EL (cell line): ENCODE data around the gene CAGE1.

Source experiments
- DNase-seq: peaks from one replicate; pipeline ENCODE4 v3.0.0-alpha.2; 2016

CAGE1 gene

DNA sequence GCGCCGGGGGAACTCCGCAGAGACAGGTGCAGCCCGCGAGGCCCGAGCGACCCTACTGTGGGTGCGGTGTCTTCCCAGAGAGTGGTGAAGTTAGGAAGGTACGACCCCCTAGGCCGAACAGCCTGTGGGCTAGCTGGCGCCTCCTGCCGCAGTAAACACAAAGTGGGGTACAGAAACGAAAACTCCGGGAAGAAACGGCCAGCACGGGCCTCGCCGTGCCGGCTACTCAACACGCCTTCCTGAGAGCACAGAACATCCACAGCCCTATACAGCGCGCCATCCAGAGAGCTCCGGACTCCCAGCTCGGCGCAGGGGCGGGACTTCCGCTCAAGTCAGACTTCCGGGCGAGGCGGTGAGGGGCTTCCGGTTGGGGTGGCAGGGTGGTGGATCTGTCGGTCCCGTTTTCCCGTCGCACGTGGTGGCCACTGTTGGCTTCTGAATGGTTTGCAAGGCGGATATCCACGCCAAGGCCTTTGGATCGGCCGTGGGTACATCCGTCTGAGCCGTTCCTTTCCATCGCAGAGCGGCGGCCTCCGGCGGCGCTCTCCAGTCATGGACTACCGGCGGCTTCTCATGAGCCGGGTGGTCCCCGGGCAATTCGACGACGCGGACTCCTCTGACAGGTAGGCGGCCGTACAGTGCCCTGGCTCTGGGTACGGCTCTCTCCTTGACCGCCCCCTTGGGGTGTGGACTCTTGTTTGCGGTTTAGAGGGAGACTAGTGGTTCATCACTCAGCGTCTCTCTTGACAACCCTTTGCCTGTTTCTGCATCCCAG, at the start of gene CAGE1, which contains the start of gene RIOK1:
Gene CAGE1, minus strand, starts transcription at position 292 of the 775 bp plus-strand sequence. CDS start 2,569 bp downstream, outside the sequence.
Gene RIOK1, plus strand, starts transcription at position 358 of the 775 bp plus-strand sequence. Its CDS starts 195 bp downstream, at position 553.
- DNase-seq = peak; percentile 97

DNA sequence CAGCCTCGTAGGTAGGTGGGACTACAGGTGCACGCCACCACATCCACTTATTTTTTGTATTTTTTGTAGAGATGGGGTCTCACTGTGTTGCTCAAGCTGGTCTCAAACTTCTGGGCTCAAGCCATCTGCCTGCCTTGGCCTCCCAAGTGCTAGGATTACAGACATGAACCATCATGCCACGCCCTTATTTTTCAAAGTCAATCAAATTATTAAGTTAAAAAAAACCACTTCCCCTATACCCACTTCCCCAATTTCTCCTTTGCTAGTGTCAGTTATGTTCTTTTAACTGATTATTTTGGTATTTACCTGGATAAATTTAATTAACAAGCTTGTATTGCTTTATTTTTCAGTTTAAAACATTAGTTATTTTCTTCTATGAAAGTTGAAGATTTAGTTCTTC, 49.7 kb upstream of the CAGE1 start:
- DNase-seq = no peak

DNA sequence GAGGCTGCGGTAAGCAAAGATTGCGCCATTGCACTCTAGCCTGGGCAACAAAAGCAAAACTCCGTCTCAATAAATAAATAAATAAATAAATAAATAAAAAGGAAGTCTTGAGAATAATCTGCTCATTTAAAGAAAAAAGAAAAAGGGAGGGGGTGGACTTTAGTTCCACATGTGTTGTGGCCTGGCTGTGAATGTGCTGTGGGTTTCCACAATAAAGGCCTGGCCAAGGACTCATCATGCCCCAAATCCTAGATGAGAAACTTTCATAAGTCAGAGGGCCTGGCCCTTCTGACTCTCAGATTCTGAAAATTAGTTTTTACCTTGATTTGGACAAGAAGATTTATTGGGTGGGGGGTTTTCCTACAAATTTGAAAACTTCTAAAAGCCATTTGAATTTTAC, 48.5 kb upstream of the CAGE1 start:
- no peak for DNase-seq

DNA sequence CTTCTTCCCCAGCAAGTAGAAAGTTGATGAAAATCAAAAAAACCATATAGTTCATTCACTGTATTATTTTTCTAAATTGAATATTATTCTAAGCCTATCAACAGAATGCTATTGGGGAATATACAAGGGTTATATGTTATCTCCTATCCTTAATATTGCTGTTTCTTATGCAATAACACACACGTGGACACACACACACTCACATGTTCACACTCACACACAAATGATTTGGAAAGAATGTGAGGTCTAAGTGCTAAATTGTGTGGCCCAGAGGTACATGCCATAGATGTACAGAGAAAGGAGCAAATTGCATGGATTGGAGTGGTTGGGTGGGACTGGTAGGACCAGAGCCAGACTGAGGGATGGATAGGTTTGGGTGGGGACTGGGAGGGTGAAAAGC, 45.1 kb upstream of the CAGE1 start:
- DNase-seq = no peak

DNA sequence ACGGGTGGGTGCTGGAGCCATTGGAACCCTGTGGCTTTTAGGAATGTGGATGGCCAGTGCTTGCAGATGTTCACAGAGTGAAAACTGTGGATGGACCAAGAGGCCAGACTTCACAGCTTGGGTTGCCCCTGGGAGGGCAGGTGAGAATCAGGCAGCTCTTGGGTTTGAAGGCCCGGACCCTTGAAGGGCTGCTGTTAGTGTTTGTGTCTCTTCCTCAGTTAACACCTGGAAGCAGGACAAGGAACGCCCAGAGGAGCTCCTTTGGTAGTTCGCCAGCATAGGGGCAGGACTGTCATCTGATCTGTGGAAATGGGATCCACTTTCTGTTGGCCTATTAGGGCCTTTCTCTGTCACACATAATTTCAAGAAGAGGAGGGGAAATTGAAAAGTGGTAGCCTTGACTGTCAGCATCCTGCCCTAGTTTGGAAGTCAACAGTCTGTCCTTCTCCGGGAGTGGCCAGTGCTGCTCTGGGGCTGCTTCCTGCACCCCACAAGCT, 43.6 kb upstream of the CAGE1 start:
- DNase-seq = no peak

DNA sequence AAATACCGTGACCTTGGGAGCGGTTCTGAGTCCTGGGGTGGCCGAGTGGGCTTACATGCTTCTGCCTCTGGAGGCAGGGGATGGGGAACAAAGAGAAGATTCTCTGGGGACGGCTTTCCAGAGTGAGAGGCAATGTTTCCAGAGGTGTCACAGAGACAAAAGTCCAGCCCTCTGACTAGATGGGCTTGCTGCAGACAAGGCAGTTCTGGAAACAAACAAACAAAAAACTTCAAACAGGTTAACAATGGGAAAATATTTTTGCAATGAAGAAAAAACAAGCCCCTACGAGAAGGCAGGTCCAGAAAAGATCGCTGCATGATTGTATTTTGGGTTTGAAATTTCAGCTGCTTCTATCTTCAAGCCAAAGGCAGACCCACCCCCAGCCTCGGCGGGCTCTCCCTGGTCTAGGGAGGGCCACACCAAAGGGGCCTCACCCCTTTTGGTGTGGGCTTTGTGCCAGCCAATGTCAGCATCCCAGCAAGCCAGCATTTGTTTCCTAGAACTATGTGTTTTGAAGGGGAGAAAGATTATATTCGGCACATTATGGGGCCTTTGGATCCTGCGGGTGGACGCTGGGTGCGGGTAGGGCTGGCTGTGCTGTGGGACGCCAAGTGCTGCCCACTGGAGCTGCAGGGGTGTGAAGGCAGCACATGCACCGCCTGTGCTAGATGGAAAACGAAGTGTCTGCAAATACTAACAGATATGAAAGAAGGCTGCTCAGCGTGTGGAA, 43.0 kb upstream of the CAGE1 start:
- no peak for DNase-seq

DNA sequence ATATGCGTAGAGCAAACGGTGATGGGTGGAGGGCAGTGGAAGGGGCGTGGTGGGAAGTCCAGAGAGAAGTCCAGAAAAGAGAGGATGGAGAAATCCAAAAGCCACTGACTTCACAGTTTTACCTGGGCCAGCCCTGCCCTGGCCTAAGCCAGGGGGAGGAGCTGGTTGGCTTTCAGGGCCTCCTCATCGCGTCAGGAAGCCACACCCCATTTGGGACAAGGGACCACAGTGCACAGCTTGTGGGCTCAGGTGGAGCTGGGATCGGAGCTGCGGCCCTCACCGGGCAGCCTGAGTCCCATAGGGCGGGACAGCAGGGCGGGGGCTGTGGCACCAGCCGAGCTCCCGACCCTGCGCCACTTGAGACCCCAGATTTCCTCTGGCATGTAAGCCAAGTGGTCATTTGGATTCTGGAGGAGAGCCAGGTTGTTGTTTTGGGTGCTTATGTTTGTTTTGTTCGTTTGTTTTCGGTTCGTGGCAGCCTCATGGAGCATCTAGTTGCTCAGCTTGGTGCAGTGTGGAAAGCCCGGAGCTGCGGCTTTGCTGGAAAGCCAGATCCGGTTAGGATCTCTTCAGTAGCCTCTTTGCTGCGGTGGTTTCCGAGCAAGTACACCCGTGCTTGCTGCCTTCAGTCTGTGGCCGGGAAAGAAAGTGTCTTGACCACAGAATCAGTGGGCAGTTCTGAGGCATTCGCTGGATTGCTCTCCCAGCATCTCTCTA, 42.3 kb upstream of the CAGE1 start:
- DNase-seq = no peak

DNA sequence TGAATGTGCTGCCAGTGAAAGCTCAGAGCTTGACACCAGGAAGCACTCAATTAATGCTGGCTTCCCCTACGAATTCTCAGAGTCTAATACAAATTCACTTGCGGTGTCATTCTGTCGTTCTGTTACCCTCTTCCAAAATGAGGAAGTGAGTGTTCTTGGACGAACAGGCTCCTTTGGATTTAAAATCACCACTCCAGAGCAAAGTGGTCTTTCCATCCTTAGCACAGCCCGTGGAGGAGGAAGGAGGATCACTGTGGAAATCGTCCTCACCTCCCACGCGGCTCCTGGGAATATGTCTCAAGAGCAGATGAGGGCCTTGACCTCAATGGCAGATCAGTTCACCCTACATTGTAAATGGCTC, 41.8 kb upstream of the CAGE1 start:
- DNase-seq = no peak

DNA sequence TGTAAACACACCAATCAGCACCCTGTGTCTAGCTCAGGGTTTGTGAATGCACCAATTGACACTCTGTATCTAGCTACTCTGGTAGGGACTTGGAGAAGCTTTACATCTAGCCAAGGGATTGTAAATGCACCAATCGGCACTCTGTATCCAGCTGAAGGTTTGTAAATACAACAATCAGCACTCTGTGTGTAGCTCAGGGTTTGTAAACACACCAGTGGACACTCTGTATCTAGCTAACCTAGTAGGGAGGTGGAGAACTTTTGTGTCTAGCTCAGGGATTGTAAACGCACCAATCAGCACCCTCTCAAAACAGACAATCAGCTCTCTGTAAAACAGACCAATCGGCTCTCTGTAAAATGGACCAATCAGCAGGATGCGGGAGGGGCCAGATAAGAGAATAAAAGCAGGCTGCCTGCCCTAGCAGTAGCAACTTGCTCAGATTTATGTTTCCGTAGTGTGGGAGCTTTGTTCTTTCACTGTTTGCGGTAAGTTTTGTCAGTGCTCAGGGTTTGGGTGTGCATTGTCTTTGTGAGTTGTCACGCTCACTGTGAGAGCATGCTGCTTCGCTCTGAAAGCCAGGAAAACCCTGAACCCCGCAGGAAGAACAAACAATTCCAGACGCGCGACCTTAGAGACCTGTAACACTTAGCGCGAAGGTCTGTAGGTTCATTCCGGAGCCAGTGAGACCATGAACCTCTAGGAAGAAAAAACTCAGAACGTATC, 37.1 kb upstream of the CAGE1 start:
- no peak for DNase-seq

DNA sequence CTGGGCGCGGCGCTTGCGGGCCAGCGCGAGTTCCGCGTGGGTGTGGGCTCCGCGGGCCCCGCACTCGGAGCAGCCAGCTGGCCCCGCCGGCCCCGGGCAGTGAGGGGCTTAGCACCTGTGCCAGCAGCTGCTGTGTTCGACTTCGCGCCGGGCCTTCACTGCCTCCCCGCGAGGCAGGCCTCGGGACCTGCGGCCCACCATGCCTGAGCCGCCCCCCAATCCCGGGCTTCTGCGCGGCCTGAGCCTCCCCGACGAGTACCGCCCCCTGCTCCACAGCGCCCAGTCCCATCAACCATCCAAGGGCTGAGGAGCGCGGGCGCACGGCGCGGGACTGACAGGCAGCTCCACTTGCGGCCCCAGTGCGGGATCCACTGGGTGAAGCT, 36.3 kb upstream of the CAGE1 start:
- no peak for DNase-seq

DNA sequence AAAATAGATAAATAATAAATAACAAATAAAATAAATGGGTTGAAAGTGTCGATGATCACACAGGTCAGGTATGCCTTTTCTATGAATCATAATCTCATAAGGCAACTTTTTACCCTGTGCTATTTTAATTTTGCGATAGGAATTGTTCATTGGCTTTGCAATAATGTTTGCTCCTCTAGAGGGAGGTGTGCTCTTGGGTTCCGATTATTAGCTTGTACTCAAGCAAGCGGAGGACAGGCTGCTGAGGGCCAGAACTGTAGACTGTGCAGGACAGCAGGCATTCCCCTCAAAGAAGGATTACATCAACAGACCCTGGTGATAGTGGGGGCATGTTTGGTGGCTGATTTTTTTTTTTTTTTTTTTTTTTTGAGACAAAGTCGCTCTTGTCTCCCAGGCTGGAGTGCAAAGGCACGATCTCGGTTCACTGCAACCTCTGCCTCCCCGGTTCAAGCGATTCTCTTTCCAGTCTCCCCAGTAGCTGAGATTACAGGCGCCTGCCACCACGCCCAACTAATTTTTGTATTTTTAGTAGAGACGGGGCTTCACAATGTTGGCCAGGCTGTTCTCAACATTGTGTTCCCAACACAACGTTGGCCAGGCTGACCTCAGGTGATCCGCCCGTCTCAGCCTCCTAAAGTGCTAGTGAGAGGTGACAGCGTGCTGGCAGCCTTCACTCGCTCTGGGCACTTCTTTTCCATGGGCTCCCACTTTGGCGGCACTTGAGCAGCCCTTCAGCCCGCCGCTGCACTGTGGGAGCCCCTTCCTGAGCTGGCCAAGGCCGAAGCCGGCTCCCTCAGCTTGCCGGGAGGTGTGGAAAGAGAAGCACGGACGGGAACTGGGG, 35.6 kb upstream of the CAGE1 start:
- peak; percentile 43 for DNase-seq

DNA sequence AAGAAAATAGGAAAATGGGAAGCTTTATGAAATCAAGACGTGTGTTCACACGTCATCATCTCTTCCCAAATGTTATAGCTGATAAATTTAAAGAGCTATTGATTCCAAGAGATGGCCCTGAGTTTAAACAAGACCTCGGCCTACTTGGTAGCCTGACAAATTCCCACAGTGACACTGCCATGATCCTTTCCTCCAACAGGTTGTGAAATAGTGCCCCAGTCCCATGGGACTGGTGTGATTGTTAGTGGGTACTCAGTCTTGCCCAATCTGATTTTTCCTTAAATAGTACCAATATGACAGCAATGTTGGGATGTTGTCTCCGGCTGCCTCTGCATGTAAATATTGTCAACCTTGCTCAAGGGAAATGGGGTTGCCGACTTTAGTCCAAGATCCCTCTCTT, 34.5 kb upstream of the CAGE1 start:
- DNase-seq = no peak

DNA sequence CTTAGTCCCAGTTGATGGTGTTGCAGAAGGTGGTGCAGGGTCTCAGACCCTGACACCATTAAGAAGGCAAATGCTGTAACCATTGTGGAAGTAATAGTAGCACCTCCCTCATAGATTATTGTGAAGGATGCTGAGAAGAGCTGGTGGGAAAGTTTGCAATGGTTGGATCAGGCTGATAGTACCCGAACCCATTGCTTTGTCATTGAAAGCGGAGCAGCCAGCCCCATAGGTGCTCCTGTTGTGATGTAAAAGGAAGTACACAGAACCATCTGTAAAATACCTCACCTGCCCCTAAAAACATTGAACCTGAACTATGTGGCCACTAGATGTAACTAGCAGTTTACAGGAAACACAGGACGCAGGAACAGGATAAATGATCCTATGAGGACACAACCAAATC, 31.5 kb upstream of the CAGE1 start:
- no peak for DNase-seq

DNA sequence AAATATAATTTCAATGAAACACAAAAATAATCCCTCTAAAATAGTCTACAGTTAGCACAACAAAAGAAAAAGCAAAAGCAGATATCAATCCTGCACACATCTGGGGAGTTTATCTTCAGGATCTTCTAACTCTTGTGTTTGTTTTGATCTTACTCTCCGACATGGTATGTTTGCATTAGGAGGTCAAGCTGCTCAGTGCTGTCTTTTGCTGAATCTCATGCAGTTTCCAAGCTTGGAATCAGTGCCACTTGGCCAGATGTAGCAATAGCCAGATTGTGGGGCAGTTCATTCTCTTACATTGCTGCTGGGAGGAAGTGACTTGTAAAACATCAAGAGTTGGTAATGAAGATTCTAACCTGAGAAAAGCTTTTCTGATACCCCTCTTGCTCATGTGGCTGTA, 29.5 kb upstream of the CAGE1 start:
- no peak for DNase-seq

DNA sequence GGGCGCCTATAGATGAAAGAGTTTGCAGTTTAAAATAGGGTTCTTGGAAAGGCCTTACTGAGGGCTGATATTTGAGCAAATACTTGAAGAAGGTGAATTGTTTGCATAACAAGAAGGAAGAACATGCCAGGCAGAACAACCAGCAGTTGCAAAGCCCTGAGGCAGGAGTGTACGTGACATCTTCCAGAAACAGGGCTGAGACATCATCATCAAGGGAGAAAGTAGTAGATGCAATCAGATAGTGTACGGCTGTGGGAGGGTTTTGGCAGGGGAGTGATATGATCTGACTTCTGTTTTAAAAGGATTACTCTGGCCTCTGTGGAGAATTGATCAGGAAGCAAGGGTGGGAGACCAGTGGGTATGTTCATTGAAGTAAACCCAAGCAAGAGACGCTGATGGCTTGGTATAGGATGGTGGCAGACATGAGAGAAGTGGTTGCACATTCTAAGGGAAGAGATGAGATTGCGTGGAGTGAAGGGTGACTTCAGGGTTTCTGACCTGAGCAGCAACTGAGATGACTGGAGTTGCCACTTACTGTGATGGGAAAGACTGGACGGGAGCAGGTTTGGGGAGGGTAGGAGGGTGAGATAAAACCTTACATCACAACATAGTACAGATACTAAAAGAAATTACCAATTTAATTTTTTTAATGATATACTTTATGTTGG, 28.8 kb upstream of the CAGE1 start:
- DNase-seq = peak; percentile 13

DNA sequence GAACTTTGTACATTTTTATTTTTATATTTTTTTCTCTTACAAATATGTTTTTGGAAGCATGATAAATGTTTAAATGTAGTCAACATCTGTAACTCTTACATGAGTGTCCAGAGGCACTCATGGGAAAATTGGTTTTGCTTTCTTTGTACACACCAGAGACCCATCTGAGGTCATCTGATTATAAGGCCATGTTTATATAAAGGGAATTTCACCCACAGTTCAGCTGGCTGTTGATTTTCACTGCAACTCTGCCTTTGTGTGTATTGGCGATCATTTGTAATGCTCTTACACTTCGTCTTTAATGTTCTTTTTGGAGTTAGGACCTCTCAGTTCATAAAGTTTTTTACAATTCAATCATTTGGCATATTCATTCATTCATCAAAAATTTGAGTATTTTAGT, 28.1 kb upstream of the CAGE1 start:
- no peak for DNase-seq

DNA sequence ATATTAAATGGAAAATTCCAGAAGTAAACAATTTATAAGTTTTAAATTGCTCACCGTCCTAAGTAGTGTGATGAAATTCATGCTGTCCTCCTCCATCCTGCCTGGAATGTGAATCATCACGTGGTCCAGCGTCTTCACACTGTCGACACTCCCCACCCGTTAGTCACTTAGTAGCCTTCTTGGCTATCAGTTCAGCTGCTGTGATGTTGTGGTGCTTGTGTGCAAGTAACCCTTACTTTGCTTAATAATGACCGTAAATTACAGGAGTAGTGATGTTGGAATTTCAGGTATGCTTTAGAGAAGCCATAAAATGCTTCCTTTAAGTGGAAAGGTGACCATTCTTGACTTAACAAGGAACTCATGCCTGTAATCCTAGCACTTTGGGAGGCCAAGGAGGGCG, 25.3 kb upstream of the CAGE1 start:
- DNase-seq = peak; percentile 78

DNA sequence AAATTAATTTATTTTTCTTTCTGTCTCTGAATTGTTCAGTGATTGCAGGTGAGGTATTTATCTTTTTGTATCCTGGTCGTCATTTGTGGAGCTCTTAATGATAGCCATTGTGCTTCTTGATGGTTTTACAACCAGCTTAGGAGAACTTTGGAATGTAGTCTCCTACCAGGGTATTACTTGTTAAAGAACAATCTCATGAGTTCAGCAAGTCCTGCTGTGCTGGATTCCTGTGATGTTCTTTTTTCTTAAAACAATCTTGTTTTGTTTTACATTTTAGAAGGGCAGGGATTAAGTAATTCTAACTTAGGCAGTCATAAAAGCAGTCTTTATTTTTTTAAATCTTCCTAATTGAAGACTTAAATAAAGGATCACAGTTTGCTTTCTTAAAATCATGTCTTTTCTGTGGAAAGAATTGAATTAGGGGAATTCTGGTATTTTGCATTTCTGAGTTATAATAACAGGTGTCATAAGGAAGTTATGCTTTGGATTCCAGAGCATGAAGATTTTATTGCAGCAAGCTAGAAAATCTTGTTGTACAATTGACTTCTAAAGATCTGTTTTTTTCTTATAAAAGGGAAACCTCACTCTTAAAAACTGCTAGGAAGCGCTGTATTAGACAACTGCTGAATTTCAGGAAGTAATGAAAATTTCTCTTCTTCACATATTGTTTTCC, 23.7 kb upstream of the CAGE1 start:
- no peak for DNase-seq

DNA sequence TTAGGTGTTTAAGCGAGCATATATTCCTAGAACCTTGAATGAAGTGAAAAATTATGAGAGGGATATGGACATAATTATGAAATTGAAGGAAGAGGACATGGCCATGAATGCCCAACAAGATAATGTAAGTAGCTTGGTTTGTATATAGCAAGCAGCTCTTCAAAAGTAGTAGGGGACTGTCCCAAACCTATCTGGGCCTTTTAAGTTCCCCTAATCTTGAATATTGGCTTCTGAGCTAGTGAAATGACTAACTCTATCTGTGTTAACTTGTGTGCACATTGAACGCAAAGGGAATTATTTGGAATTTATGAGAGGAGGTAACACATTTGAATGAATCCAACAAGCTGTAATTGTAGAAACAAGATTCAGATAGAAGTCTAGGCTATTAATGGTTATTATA, 21.8 kb upstream of the CAGE1 start:
- DNase-seq = no peak

DNA sequence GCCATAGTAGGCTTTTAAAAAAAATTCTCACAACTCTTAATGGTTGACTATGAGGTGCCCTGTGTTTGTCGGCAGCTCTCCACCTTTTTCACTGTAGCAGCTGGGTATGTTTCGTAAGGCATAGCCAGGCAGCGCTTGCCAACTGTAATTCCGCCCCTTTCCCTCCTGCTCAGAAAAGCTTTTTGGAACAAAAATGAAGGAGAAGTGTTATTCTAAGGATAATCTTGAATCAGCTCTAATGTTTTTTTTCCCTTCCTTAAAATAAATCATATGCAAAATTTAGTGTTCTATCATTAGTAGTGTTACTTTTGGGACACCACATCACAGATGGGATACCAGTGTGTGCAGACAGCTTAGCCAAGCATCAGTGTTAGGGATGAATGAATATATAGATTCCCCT, 21.3 kb upstream of the CAGE1 start:
- no peak for DNase-seq

DNA sequence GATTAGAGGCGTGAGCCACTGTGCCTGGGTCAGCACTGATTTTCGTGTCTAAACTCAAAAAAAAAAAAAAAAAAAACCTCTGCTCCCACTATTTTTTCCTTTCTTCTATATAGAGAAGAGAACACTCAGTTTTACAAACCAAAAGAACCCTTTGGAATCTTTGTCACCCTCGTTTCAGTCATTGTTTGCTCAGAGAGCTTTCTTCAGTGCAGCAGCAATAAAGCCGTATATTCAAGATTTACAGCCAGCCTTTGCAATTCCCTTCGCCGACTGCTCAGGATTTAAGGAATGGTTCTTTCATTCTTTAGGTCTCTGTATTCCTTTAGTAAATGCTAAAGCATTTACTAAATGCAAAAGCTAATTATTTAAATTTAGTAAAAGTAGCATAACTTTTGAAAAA, 20.2 kb upstream of the CAGE1 start:
- DNase-seq = no peak
